Stimulated activated naive CD8-positive, alpha-beta T cell treated with anti-CD3 and anti-CD28 coated beads, Interleukin-15, Interleukin-2, amounts not matched to agents 100 U/mL and 50 U/mL, for 24 hours (primary cell): ENCODE data around the gene IQSEC1.

Source experiments
- ATAC-seq: fragments of 150-1000 bp; cut with Tn5 transposase; one replicate; pipeline ENCODE4 v1.10.0; 2021
- DNase-seq: peaks from one replicate; pipeline ENCODE4 v3.0.0; 2021

IQSEC1 gene

GRCh38 chr3:13047296-13048165, 25.7 kb downstream of the IQSEC1 start:
- no peak for DNase-seq
- no peak for ATAC-seq

GRCh38 chr3:13046569-13047274, 26.5 kb downstream of the IQSEC1 start:
- no peak for ATAC-seq
- DNase-seq, result no peak

- peak; percentile 19 for DNase-seq
- ATAC-seq, result peak; percentile 40
These were observed 27.2 kb downstream of the IQSEC1 start for GRCh38 chr3:13045904-13046568.

- no peak for DNase-seq
- ATAC-seq, result peak; percentile 10
These were observed 27.9 kb downstream of the IQSEC1 start for GRCh38 chr3:13045241-13045903.

- DNase-seq (no peak), ATAC-seq (no peak)
These were observed 28.6 kb downstream of the IQSEC1 start for GRCh38 chr3:13044496-13045240.

- DNase-seq, result no peak
These were observed 29.6 kb downstream of the IQSEC1 start for GRCh38 chr3:13043656-13044055.

GRCh38 chr3:13042715-13043271, 30.4 kb downstream of the IQSEC1 start:
- DNase-seq (no peak), ATAC-seq (no peak)

More at GRCh38 chr3:13043656-13044055, 29.6 kb downstream of the IQSEC1 start:
- no peak for ATAC-seq

GRCh38 chr3:13042127-13042701, 31.0 kb downstream of the IQSEC1 start:
- ATAC-seq, result no peak

GRCh38 chr3:13041113-13041776, 32.0 kb downstream of the IQSEC1 start:
- no peak for ATAC-seq
- DNase-seq, result no peak

More at GRCh38 chr3:13042127-13042701, 31.0 kb downstream of the IQSEC1 start:
- no peak for DNase-seq

GRCh38 chr3:13040361-13041074, 32.7 kb downstream of the IQSEC1 start:
- ATAC-seq (peak; percentile 97), DNase-seq (peak; percentile 67)

GRCh38 chr3:13039213-13039896, 33.9 kb downstream of the IQSEC1 start:
- DNase-seq (no peak), ATAC-seq (no peak)

- no peak for DNase-seq
- no peak for ATAC-seq
These were observed 35.6 kb downstream of the IQSEC1 start for GRCh38 chr3:13037458-13038117.

- DNase-seq, result no peak
- ATAC-seq, result no peak
These were observed 38.4 kb downstream of the IQSEC1 start for GRCh38 chr3:13034861-13035260.

GRCh38 chr3:13034109-13034800, 39.0 kb downstream of the IQSEC1 start:
- no peak for ATAC-seq

GRCh38 chr3:13032206-13032605, 41.0 kb downstream of the IQSEC1 start:
- no peak for DNase-seq
- ATAC-seq, result no peak

More at GRCh38 chr3:13034109-13034800, 39.0 kb downstream of the IQSEC1 start:
- DNase-seq, result no peak

GRCh38 chr3:13031621-13032020, 41.6 kb downstream of the IQSEC1 start:
- ATAC-seq, result no peak

GRCh38 chr3:13030684-13031083, 42.5 kb downstream of the IQSEC1 start:
- ATAC-seq, result no peak
- no peak for DNase-seq

More at GRCh38 chr3:13031621-13032020, 41.6 kb downstream of the IQSEC1 start:
- no peak for DNase-seq
